CD4-positive, alpha-beta T cell treated with Interleukin-15 for 4 hours (primary cell): ENCODE measurements around the gene RASAL1.
"Not testable (repeated sequence)": the region's sequence is repeated elsewhere in the genome, so short reads cannot be mapped to it uniquely, and the experiment has no call there.

Source experiments
- DNase-seq: peaks from one replicate; pipeline ENCODE4 v3.0.0-alpha.2; 2020; ENCODE audit warnings: low spot score

The RASAL1 gene

DNA sequence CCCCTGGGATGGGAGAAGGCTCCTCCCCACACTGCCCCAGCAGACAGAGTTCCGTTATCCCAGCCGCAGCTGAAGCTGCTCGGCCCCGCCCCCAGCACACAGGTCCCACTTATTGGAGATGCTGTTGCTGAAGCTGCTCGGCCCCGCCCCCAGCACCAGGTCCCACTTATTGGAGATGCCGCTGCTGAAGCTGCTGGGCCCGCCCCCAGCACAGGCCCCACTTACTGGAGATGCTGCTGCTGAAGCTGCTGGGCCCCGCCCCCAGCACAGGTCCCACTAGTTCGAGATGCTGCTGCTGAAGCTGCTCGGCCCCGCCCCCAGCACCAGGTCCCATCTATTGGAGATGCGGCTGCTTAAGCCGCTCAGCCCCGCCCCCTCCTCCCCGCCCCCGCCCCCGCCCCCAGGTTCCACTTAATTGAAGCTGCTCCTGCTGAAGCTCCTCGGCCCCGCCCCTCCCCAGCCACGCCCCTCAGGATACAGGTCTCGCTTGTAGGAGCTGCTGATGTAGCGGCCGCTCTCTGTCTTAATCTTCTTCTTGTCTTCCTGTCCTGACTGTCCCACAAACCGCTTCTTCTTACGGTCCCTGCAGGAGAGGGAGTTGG, 26.0 kb upstream of the RASAL1 start:
- no peak for DNase-seq

DNA sequence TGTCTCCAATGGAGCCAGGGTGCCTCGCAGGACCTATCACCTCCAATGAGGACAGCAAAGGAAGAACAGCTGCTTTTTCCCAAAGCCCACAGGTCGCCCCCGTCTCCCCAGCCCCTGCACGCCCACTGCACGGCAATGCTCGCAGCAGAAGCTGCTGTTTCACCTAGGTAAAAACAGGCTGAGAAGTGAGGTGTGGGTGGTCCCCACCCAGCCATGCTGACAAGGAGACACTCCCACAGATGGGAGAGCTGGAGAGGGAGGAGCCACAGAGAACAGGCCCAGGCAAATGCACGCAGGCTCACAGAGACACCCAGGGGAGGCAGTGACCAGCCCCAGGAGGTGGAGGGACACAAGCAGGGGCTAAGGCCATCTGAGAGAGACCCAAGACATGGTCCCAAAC, 24.4 kb upstream of the RASAL1 start:
- no peak for DNase-seq

DNA sequence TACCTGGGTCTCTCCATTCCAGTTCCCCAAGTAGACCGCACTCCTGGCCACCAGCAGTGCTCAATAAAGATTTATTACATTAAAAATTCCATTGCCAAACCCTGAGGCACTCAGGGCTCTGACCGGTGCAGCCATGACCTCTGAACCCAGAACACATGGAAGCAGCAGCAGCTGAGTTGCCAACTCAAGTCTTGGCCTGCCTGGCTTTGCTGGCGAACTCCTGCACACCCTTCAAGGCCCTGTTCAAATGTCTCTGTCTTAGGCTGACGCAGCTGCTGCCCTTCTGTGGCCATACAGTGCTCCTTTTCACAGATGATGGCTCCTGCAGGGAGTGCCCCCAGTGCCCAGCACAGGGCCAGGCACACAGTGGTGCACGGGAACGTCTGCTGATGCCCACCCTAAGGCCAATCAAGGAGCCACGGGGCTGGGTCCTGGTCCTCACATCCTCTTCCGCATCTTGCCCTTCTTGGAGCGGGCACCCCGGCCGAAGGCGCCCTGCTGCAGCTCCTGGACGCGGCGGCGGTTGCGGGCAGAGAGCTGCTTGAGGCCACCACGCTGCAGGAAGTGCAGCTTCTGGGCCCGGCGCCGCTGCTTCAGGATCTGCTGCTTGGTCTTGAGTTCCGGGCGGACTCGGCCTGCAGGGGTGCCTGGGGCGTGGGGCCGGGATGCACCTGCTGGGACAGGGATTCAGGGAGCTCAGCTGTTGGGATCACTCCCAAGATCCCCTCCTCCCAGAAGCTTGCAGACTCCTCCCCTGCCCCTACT, 23.1 kb upstream of the RASAL1 start:
- no peak for DNase-seq

DNA sequence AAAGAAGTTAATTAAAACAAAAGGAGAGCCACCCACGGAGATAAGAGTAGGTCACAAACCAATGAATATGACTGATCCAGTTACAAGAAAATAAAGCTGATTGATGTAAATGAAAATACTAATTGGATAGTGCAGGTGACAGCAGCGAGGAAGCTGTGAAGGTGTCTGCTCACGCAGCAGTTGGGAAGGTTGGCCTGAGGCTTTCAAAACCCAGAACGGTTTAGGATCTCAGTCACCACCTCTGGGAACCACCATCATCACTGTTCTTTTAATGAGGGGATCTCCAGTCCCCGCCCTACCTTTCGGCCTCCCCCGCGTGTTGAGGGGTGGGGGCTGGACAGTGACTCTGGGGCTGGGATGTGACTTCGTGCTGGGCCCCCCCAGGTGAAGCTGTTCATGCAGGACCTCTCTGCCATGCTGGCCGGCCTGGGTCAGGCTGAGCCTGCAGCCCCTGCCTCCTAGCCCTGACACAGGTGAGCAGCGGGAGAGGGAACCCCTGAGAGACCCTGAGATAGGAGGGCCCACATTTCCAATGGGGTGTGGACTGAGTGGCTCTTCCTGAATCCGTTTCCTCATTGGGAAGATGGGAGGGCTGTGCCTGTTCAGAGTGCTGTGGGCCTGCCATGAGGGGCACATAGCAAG, 21.8 kb upstream of the RASAL1 start:
- DNase-seq, result no peak

DNA sequence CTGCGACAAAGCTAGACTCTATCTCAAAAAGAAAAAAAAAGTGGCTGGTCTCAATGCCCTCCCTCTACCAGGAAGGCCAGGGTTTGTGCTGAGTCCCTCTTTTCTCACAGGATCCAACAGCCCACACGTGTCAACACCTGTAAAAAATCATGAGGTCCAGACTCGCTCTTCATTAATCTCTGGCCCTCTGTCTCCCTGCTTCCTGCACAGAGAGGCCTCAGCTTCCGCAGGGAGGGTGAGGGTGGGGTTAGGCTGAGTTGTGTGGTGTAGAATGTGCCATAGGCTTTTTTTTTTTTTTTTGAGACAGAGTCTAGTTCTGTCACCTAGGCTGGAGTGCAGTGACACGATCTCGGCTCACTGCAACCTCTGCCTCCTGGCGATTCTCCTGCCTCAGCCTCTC, 20.1 kb upstream of the RASAL1 start:
- DNase-seq, result no peak

DNA sequence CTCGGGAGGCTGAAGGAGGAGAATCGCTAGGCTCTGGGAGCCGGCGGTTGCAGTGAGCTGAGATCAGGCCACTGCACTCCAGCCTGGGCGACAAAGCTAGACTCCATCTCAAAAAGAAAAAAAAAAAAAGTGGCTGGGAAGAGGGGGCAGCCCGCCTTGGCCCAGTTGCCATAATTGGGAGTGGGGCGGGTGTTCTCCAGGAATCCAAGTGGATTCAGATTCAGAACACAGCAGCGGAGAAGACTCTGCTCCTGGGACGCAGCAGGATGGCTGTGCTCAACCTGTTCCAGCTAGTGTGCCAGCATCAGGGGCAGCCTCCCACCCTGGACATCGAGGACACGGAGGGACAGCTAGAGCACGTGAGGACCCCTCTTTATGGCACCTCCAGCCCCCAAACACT, 19.5 kb upstream of the RASAL1 start:
- DNase-seq, result no peak

DNA sequence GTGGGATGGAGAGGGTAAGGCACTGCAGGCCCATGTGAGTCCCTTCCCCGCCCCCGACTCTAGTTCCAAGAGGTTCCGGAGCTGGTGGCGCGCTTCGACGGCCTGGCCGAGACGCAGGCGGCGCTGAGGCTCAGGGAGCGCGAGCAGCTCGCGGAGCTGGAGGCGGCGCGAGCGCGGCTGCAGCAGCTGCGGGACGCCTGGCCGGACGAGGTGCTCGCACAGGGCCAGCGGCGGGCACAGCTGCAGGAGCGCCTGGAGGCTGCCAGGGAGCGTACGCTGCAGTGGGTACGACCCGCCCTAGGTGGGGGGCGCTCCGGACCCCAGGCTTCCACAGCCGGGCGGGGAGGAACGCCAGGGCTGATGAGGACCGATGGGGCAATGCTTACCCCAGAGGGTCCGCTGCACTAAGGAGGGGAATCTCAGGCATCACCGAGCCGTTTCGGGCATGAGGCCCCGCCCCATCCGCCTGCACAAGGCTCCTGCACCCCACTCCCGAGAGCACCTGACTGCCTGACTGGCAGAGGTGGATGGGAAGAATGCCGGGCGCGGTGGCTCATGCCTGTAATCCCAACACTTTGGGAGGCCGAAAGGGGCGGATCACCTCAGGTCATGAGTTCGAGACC, 18.9 kb upstream of the RASAL1 start:
- no peak for DNase-seq

DNA sequence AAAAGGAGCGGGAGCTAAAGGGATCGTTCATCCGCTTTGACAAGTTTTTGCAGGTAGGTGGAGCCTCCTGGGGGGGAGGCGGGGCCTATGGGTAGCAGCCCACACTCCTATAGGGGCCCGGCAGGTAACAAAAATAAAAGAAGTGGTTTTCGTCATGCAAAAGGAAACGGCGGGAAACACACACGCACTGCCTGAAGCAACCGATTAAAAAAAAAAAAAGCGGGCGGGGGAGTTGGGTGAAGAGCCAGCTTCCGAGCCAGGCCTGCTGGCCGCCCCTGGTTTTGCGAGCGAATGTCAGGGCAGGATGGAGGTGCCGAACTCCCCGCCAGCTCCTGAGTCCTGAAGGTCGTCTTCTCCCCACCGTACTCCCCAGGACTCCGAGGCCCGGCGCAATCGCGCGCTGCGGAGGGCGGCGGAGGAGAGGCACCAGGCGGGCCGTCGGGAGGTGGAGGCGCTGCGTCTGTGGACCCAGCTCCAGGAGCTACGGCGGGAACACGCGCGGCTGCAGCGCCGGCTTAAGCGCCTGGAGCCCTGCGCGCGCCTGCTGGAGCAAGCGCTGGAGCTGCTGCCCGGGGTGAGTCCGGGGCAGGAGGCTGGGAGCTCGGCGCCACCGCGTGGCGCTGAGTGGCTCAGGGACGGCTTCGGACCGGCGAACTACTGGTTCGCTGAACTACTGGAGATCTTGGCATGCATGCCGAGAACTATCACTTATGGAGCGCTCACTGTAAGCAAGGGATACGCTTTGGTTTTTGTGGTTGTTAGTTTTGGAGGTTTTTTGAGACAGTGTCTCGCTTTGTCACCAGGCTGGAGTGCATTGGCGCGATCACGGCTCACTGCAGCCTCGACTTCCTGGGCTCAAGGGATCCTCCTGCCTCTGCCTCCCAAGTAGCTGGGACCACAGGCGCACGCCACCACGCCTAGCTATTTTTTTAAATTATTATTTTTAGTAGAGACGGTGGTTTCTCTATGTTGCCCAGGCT, 17.6 kb upstream of the RASAL1 start:
- DNase-seq, result peak; percentile 46

DNA sequence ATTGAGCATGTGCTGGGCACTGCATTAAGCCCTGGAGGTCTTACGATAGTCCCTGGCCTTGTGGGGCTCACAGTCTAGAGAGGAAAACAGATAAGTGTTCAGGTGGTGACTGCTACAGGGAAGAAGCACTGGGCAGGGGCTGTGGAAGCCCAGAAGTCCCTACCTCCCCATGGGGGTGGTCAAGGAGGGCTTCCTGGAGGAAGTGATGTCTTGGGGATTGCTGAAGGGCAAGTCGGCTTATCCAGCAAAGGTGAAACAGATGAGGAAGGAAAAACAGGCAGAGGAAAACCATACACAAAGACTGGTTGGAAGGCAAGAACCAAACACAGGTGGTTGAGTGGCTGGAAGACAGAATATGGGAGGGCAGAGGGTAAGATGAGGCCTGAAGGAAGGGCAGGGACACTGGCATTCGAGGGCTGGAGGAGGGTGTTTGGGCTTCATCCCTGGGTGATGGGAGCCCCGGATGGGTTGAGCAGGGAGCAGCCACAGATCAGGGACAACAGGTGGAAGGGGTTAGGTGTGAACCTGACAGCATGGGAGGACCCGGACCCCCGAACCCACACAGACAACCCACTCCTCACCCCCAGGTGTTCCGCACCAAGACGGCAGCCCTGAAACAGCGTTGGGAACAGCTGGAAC, 16.8 kb upstream of the RASAL1 start:
- no peak for DNase-seq

DNA sequence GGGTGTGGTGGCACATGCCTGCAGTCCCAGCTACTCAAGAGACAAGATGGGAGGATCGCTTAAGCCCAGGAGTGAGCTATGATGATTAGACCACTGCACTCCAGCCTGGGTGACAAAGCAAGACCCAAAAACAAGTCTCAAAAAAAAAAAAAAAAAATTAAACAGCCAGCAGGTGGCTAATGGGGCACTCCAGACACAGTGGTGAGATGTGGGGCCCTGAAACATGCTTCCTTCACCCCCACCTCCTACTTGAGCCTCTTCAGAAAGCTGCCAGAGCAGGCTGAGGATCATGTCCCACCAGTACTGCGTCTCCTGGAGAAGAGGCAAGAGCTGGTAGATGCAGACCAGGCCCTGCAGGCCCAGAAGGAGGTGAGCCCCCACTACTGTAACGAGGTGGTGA, 16.1 kb upstream of the RASAL1 start:
- DNase-seq, result no peak

DNA sequence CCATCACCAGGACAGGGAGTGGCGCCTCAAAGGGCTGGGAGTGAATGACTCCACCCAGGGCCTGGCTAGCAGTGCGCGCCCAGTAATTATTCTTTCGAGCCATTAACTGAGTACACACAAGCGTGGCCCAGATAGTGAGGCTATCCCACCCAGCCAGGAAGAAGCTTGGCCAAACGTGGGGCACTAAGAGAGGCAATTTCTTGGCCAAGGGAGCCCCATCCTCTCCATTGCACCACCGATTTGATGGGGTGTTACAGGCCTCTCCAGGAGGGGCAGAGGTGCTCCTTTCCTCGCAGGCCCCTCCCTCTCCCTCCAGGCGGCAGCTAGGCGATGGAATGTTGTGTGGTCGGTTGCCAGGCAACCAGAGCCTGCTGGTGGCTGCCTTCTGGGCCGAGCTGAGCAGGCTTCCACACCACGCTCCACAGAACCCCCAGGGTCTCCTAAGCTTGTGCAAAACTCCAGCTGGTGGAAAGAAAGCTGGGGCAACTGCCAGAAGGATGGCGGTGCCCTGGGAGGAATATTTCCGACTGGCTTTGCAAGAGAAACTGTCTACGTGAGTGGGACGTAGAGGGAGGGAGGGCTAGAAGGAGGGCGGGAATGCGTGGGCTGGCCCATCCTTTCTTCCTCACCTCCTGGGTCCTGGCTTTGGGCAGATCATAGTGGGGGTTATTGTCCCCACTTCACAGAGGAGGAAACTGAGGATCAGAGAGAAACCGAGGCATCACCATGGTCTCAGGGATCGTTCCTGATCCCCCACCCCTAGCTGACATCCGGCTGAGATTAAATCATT, 14.0 kb upstream of the RASAL1 start, which contains the start of gene CFAP73:
CFAP73 (plus strand) TSS at position 364 of the 790 bp plus-strand sequence; CDS start at position 498, 134 bp downstream.
- DNase-seq, result no peak

DNA sequence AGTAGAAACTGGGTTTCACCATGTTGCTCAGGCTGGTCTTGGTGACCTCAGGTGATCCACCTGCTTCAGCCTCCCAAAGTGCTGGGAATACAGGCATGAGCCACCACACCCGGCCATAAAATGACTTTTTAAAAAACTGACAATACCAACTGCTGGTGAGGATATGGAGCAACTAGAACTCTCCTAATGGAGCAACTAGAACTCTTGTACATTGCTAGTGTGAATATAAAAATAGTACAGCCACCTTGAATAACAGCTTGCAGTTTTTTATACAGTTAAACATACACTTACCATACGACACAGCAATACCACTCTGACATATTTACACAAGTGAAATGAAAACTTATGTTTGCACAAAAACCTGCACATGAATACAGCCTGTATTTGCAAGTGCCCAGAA, 11.4 kb upstream of the RASAL1 start:
- DNase-seq, result no peak

DNA sequence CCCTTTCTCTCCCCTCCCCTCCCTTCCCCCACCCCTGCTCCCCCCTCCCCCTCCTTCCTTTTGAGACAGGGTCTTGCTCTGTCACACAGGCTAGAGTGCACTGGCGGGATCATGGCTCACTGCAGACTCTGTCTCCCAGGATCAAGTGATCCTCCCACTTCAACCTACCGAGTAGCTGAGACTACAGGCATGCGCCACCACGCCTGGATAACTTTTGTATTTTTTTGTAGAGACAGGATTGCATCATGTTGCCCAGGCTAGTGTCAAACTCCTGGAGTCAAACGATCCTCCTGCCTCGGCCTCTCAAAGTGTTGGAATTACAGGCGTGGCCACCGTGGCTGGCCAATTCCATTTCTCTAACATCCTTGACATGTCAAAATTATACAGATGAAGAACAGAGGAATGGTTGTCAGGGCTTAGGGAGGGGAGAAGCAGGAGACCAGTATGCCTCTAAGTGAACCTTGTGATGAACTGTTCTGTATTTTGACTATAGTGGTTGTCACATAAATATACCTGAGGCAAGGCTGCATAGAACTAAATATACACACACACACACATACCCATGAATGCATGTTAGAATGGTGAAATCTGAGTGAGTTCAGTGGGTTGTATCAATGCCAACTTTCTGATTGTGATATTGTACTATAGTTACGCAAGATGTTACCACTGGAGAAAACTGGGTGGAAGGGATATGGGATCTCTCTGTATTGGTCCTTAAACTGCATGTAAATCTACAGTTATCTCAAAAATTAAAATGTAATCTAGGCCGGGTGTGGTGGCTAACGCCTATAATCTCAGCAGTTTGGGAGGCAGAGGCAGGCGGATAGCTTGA, 10.4 kb upstream of the RASAL1 start:
- no peak for DNase-seq

DNA sequence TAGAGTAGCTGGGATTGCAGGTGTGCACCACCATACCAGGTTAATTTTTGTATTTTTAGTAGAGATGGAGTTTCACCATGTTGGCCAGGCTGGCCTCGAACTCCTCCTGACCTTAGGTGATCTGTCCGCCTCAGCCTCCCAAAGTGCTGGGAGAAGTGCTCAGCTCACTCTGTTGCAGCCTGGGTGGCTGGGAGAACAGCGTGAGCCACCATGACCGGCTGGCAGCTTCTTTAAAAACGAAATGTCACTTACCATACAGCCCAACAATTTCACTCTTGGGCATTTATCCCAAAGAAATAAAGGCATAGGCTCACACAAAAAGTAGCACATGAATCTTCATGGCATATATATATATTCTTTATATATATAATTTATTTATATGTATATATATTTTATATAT, 9.2 kb upstream of the RASAL1 start:
- no peak for DNase-seq

DNA sequence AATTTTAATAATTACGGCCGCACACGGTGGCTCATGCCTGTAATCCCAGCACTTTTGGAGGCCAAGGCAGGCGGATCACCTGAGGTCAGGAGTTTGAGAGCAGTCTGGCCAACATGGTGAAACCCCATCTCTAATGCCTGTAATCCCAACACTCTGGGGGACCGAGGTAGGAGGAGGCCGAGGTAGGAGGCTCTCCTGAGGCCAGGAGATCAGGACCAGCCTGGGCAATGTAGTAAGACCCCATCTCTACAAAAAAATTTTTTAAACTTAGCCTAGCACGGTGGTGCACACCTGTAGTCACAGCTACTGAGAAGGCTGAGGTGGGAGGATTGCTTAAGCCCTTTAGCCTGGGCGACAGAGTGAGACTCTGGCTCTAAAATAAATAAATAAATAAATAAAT, 8.4 kb upstream of the RASAL1 start:
- no peak for DNase-seq

DNA sequence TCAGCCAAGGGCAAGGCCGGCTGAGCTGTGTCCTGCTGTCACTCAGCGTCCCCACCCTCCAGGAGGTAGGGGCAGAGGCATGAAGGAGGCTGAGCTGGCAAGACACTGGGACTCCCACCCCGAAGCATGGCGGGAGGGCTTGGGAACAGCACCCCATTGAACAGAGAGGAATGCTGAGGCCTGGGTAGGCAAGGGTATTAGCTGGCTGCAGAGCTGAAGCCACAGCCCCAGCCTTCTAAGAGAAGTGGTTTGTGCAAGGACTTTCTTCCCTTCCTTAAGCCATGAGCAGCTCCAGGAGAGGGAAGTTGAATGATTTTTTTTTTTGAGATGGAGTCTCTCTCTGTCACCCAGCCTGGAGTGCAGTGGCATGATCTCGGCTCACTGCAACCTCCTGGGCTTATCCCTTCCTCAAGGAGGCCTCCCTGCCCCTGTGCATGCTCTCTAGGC, 7.3 kb upstream of the RASAL1 start:
- no peak for DNase-seq

DNA sequence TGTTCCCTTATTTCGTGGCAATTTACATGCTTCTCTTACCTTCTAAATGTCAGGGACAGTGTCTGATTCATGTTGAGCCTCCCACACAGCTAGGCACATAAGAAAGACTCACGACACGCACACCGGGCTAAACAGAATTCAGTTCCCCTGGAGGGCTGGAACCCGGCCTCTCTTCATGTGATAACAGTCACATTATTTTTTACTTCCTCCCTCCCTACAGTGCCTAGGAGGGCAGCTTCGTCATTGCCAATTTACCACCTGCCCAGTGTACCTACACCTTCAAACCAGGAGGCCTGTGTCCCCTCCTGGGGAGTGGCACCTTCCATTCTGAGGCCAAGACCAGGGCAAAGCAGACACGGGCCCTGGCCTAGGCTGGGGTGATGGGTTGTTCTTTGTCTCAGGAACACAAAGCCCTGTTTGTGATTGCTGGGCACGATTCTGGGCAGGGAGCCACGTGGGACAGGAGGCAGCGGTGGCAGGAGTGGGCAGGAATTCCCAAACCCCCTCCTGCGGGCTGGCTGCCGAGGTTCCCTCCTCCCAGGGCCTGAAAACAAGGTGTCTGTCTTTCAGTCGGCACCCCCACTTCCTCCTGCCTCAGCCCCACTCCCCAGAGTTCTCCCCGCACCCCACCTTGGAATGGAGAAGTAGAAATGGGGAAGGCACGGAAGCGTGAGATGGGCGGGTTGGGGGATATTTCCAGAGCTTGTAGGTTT, 6.8 kb upstream of the RASAL1 start:
- DNase-seq, result peak; percentile 6

DNA sequence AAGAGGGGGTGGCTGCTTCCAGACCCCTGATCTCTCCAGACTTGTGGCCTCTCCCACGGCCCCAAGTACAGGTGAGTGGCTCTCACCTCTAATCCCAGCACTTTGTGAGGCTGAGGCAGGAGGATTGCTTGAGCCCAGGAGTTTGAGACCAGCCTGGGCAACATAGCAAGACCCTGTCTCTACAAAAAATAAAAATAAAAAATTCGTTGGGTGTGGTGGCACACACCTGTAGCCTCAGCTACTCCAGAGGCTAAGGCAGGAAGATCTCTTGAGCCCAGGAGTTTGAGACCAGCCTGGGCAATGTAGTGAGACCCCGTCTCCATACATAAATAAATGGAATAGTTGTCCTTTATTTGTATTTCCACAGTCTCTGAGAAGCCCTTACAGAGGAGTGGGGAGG, 6.2 kb upstream of the RASAL1 start:
- DNase-seq, result not testable (repeated sequence)

DNA sequence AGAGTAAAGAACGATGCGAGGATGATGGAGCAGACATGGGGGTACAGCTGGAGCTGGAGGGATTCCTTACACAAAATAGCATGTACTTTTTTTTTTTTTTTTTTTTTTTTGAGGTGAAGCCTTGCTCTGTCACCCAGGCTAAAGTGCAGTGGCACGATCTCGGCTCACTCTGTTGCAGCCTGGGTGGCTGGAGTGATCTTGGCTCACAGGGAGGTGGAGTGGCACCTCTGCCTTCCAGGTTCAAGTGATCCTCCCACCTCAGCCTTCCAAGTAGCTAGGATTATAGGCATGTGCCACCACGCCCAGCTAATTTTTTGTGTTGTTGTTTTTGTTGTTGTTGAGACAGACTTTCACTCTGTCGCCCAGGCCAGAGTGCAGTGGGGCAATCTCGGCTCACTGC, 5.1 kb upstream of the RASAL1 start:
- no peak for DNase-seq
